NT2/D1 (cell line): ENCODE measurements around the gene RFXAP.

Experiments
- DNase-seq: peaks from one replicate; pipeline ENCODE4 v3.0.0-alpha.2; 2011; ENCODE audit warnings: low read depth, low spot score
- H3K27me3 ChIP-seq: 2 replicates; pipeline ENCODE4 v1.6.0; 2011; ENCODE audit warnings: mild to moderate bottlenecking; ENCODE audit not compliant: insufficient read length, insufficient read depth
- H3K36me3 ChIP-seq: 2 replicates; pipeline ENCODE4 v1.6.1; 2011; ENCODE audit warnings: mild to moderate bottlenecking, low read length, mixed read lengths; ENCODE audit not compliant: insufficient read depth, insufficient read length
- H3K4me1 ChIP-seq: 2 replicates; pipeline ENCODE4 v1.5.1; 2011; ENCODE audit not compliant: insufficient read depth, insufficient read length
- H3K4me3 ChIP-seq: 2 replicates; pipeline ENCODE4 v1.5.1; 2011; ENCODE audit warnings: low read depth; ENCODE audit not compliant: insufficient read length
- H3K9ac ChIP-seq: 2 replicates; pipeline ENCODE4 v1.6.0; 2011; ENCODE audit warnings: low read depth; ENCODE audit not compliant: insufficient read length
- H3K9me3 ChIP-seq: 2 replicates; pipeline ENCODE4 v1.5.1; 2011; ENCODE audit warnings: mild to moderate bottlenecking, low read length; ENCODE audit not compliant: insufficient read depth
- SUZ12 ChIP-seq: IDR thresholded peaks from 2 replicates; pipeline ENCODE4 v1.6.1; 2011; ENCODE audit not compliant: insufficient read length, insufficient read depth; ENCODE audit errors: extremely low read depth
- YY1 ChIP-seq: IDR thresholded peaks from 2 replicates; pipeline ENCODE4 v1.6.1; 2011; ENCODE audit not compliant: insufficient read length, insufficient read depth
- ZNF274 ChIP-seq: IDR thresholded peaks from 2 replicates; pipeline ENCODE4 v1.6.1; 2011; ENCODE audit warnings: mild to moderate bottlenecking, low read depth, low read length

Gene RFXAP

DNA sequence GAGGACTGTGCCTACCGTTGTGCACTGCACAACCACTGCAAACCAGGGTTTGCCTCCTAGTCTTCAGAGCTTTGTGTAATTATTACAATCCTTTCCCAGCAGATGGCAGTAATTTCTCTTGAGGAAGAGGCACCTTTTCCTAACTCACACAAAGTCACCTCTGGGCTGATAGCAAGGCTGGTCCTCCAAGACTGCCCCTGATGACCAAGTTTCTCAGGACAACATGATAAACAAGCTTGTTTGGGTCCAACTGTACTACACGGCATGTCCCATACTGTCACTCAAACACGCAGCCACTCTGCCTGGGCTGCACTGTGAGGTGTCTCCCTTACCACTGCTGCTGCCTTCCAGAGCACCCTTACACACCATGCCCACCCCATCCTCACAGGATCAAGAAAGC is 39.3 kb downstream of the RFXAP start:
- Histone ChIP-seq H3K4me1 (peaks cover 2% of the 10 kb centered on the region), H3K9me3 (no peaks in the 10 kb centered on the region), H3K9ac (no peak overlapping the region), H3K4me3 (no peak overlapping the region), H3K36me3 (no peaks in the 10 kb centered on the region), H3K27me3 (no peaks in the 10 kb centered on the region)
- no peak for TF ChIP-seq SUZ12
- no peak for TF ChIP-seq YY1
- no peak for TF ChIP-seq ZNF274
- DNase-seq, result peak; percentile 22

DNA sequence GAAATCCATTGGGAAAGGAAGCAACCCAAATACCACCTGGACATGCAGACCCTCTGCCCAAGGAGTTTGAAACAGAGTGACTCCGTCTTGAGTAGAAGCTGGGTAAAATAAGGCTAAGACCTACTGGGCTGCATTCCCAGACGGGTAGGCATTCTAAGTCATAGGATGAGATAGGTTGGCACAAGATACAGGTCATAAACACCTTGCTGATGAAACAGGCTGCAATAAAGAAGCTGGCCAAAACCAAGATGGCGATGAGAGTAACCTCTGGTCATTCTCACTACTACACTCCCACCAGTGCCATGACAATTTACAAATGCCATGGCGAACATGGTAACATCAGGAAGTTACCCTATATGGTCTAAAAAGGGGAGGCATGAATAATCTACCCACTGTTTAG is 40.2 kb downstream of the RFXAP start:
- DNase-seq, result no peak
- H3K27me3 ChIP-seq, result no peaks in the 10 kb centered on the region
- H3K4me1 ChIP-seq, result peaks cover 2% of the 10 kb centered on the region
- H3K4me3 ChIP-seq, result no peak overlapping the region
- TF ChIP-seq YY1, result no peak
- no peak for TF ChIP-seq SUZ12
- TF ChIP-seq ZNF274, result no peak
- no peaks in the 10 kb centered on the region for H3K36me3 ChIP-seq
- H3K9me3 ChIP-seq, result no peaks in the 10 kb centered on the region
- no peak overlapping the region for H3K9ac ChIP-seq

DNA sequence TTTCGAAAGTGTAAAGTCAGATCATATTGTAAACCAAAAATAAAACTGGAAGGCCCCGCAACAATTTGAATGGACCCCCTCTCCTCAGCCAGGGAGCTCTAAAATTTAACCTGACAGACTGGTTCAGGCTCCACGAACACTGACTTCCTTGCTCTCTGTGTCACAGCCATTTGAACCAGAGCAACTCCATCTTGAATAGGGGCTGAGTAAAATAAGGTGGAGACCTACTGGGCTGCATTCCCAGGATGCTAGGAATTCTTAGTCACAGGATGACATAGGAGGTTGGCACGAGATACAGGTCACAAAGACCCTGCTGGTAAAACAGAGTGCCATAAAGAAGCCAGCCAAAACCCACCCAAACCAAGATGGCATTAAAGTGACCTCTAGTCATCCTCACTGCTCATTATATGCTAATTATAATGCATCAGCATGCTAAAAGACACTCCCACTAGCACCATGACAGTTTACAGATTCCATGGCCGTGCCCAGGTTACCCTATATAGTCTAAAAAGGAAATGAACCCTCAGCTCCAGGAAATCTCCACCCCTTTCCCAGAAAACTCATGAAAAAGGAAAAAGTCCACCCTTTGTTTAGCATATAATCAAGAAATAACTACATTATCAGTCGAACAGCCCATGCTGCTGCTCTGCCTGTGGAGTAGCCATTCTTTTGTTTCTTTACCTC is 43.1 kb downstream of the RFXAP start:
- peaks cover 2% of the 10 kb centered on the region for H3K36me3 ChIP-seq
- TF ChIP-seq SUZ12 (no peak), YY1 (no peak), ZNF274 (no peak)
- no peaks in the 10 kb centered on the region for H3K27me3 ChIP-seq
- H3K9me3 ChIP-seq, result no peaks in the 10 kb centered on the region
- peaks cover 2% of the 10 kb centered on the region for H3K4me1 ChIP-seq
- no peak overlapping the region for H3K9ac ChIP-seq
- DNase-seq, result no peak
- H3K4me3 ChIP-seq, result no peak overlapping the region

DNA sequence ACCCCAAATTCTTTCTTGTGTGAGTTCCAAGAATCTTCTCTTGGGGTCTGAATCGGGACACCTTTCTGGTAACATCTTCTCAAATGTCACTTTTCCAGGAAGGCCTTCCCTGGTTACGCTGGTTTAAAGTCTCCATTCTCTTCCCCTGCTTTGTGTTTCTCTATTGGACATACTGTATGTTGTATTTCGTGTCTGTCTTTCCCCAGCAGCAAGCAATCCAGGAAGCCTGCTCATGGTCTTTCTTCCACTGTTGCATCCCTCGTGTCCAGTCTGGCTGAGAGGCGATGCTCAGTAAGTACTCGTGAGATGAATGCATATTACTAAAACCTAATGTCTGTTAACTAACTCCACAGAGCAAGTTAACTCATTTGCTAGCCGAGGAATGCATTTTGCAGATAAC is 43.7 kb downstream of the RFXAP start:
- no peaks in the 10 kb centered on the region for H3K9me3 ChIP-seq
- no peak for DNase-seq
- peaks cover 2% of the 10 kb centered on the region for H3K36me3 ChIP-seq
- H3K4me3 ChIP-seq, result no peak overlapping the region
- peaks cover 2% of the 10 kb centered on the region for H3K4me1 ChIP-seq
- no peak overlapping the region for H3K9ac ChIP-seq
- TF ChIP-seq SUZ12 (no peak), ZNF274 (no peak), YY1 (no peak)
- no peaks in the 10 kb centered on the region for H3K27me3 ChIP-seq

DNA sequence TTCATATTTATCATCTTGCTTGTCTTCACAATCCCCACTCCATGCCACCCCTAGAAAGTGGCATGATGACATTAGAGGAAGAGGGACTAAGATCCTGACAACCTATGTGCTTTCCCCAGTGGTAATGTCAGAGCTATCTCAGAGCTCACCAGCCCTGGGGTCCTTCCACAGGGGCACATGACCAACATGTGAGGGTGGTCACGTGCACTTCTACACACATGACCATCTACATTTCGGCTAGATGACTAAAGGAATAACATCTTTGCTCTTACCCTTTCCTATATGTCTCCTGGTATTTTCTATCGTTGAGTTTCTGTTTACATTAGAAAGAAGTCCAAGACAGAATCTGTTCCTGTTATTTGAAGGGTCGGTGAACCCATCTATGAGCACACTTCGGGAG is 46.2 kb downstream of the RFXAP start:
- no peaks in the 10 kb centered on the region for H3K27me3 ChIP-seq
- no peaks in the 10 kb centered on the region for H3K9me3 ChIP-seq
- no peak for DNase-seq
- H3K4me3 ChIP-seq, result no peak overlapping the region
- no peaks in the 10 kb centered on the region for H3K4me1 ChIP-seq
- no peak for TF ChIP-seq YY1
- no peak for TF ChIP-seq SUZ12
- TF ChIP-seq ZNF274, result no peak
- H3K36me3 ChIP-seq, result peaks cover 2% of the 10 kb centered on the region
- no peak overlapping the region for H3K9ac ChIP-seq

DNA sequence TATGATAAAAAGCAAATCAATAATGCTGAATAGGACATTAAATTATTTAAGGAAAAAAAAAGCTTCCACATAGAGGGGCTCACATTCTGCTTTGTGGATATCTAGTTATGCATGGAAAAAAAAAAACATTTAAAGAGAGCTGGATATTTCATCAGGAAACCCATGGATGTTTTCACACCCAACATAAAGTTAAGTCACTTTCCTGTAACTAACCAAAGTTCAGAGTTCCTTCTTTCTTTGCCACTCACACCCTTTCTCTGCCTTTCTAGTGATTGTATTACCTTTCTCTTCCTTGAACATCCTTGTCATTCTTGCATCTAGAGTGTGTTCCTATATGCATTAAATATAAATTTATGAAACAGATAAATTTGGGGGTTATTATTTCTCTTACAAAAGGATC is 47.2 kb downstream of the RFXAP start:
- no peaks in the 10 kb centered on the region for H3K4me1 ChIP-seq
- no peak overlapping the region for H3K4me3 ChIP-seq
- peaks cover 2% of the 10 kb centered on the region for H3K36me3 ChIP-seq
- TF ChIP-seq SUZ12 (no peak), YY1 (no peak), ZNF274 (no peak)
- no peaks in the 10 kb centered on the region for H3K27me3 ChIP-seq
- no peak overlapping the region for H3K9ac ChIP-seq
- H3K9me3 ChIP-seq, result no peaks in the 10 kb centered on the region
- DNase-seq, result no peak

DNA sequence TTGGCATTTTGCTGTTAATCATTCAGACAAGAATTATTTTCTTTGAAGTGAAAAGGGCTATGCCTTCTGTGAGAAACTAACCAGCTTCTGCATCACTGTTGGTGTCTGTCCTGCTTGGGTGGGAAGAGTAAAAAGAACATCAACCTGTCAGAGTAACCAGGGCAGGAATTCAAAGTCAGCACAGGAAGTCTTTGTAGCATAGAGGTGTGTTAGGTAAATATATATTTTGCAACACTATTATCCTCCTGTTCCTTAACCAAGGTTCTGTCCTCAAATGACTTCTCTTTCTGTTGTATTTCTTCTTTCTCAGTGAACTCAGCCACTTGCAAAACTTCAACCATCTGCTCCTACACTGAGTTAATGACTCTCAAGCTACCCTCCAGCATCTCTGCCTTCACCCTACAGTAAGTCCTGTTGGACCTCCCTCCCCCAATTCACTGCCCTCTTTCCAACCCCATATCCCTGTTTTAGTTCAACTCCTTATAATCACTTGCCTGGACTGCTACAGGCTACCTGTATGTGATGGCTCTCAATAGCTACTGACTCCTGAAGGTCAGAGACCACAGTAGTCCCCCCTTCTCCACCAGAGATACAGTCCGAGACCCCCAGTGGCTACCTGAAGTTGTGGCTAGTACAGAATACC is 51.1 kb downstream of the RFXAP start:
- H3K9ac ChIP-seq, result no peak overlapping the region
- TF ChIP-seq YY1 (no peak), ZNF274 (no peak), SUZ12 (no peak)
- H3K4me1 ChIP-seq, result no peaks in the 10 kb centered on the region
- H3K27me3 ChIP-seq, result no peaks in the 10 kb centered on the region
- H3K36me3 ChIP-seq, result peaks cover 1% of the 10 kb centered on the region
- no peaks in the 10 kb centered on the region for H3K9me3 ChIP-seq
- no peak overlapping the region for H3K4me3 ChIP-seq
- DNase-seq, result no peak
